HCEC 1CT (cell line): ENCODE measurements around the gene TBL2.
"Not testable (repeated sequence)": the region's sequence is repeated elsewhere in the genome, so short reads cannot be mapped to it uniquely, and the experiment has no call there.

ENCODE experiments used
- DNase-seq: peaks from one replicate; pipeline ENCODE4 v3.0.0-alpha.2; 2017

Gene TBL2

GRCh38 chr7:73530800-73531199 is 47.6 kb downstream of the TBL2 start:
- no peak for DNase-seq

- DNase-seq: no peak
Observed at GRCh38 chr7:73526896-73527821, 51.2 kb downstream of the TBL2 start.

DNA sequence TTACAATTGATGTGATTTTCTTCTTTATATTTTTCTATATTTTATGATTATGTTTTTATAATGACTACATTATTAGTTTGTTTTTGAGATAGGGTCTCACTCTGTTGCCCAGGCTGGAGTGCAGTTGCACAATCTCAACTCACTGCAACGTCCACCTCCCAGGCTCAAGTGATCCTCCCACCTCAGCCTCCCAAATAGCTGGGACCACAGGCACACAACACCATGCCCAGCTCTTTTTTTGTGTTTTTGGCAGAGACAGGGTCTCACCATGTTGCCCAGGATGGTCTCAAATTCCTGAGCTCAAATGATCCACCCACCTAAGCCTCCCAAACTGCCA is 52.3 kb downstream of the TBL2 start:
- DNase-seq: not testable (repeated sequence)

GRCh38 chr7:73522105-73522872 is 56.1 kb downstream of the TBL2 start, which contains the start of gene BAZ1B:
Gene BAZ1B, minus strand, starts transcription at chr7:73522293. Its CDS starts 360 bp downstream, at chr7:73521933.
- DNase-seq: peak; percentile 99

- peak; percentile 45 for DNase-seq
Observed at GRCh38 chr7:73521636-73522104, 56.7 kb downstream of the TBL2 start.

- no peak for DNase-seq
Observed at GRCh38 chr7:73520673-73521635, 57.4 kb downstream of the TBL2 start.

DNA sequence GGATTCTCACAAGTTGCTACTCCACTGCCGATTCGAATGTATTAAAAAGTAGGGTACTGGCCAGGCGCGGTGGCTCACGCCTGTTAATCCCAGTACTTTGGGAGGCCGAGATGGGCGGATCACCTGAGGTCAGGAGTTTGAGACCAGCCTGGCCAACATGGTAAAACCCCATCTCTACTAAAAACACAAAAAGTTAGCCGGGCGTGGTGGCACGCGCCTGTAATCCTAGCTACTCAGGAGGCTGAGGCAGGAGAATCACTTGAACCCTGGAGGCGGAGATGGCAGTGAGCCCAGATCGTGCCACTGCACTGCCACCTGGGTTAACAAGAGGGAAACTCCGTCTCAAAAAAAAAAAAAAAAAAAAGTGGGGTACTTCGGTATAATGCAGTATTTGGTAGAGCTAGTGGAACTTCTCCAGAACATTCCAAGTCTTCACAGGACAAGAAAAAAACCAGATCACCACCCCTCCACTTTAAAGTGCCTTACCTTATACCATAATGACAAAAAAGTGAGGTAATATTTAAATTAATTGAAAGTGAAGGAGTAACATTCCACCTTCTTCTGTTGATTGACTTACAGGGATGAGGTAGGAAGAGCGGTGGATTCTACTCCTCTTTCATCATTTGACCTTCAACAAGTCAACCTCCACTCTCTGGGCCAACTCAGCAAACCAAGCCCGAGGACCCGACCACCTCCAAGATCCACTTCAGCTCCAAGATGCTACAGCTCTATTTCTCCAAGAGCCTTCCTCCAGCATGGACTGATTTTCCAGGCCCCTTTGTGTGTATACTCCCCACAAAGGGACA is 58.3 kb downstream of the TBL2 start:
- no peak for DNase-seq

DNA sequence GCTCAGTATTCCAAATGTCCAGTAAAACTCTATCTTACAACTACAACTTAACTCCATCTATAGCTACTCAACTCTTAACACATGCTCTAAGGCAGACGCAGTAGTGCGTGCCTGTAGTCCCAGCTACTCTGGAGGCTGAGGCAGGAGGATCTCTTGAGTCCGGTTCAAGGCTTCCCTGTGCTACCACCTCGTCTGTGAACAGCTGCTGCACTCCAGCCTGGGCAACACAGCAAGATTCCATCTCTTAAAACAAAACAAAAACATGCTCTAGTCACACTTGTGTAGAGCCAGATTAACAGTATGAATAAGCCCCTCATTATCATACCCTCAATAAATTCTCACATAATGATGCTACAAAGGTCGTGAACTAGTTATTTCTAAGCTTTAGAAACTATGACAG is 59.9 kb downstream of the TBL2 start:
- DNase-seq: no peak
